ENCODE data around the gene GRAP2. TPM values are rescaled to one million over a fixed set of nuclear protein-coding genes. Genes with fewer than 3 reads are reported as not detected.

GRAP2 gene
- total RNA-seq, 3 donors from 2014 or later (not counting 1 experiment from before 2014, with no cell fraction given), result 65.1 to 97.3 (median 92.2) TPM

DNA sequence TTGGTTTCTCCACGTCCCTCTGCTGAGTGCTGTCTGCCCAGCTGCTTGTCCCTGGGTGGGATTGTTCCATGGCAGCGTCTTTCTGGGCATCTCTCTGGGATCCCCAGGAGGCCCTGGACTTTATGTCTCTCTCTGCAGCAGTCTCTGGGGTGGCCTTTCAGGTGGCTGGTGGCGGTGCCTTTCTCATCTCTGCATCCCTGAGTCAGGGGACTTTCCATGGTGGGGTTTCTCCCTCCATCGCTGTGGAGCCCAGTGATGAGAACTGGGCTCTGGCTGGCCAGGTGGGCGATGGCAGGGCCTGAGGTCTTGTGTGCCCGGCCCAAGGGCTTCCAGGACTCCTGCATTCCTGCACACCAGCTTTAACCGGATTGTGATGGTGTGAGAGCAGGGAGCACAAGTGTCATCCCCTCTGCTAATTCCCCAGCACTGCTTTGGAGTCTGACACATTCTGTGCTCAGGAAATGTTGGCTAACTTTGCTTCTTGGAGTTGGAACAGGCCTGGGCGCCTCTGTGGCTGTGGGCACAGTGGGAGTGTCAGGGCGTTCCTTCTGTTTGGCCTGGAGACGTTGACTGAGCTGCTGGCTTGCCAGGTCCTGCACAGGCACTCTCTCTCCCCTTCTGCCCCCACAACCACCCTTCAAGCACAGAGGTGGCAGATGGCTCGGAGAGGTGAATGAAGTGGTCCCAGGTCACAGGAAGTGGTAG lies 121.8 kb downstream of the GRAP2 start:
- H3K27me3 ChIP-seq (ENCODE audit: control insufficient read depth, insufficient read depth, low read length), result no peaks in the 10 kb centered on the region
- H3K9me3 Mint-ChIP-seq, result no peaks in the 10 kb centered on the region
- no peaks in the 10 kb centered on the region for H3K36me3 ChIP-seq (ENCODE audit: control insufficient read depth, insufficient read depth, low read length)
- H3K9me3 ChIP-seq (ENCODE audit: control insufficient read depth, insufficient read depth, low read length), result no peaks in the 10 kb centered on the region
- H3K27ac Mint-ChIP-seq, result no peak overlapping the region
- H3K4me1 Mint-ChIP-seq, result no peaks in the 10 kb centered on the region
- WGBS (ENCODE audit: insufficient coverage), result 82% methylated on average over 11 of the region's 11 CpGs
- no peak overlapping the region for H3K4me3 Mint-ChIP-seq
- peaks cover 7% of the 10 kb centered on the region for H3K4me1 ChIP-seq (ENCODE audit: control insufficient read depth, insufficient read depth, low read length)
- H3K27ac ChIP-seq (ENCODE audit: low read length), result no peak overlapping the region
- no peak for ATAC-seq
- no peaks in the 10 kb centered on the region for H3K36me3 Mint-ChIP-seq
- intact Hi-C loops (cut with micrococcal nuclease), result no loop called here
- H3K4me3 ChIP-seq (ENCODE audit: low read length), result no peak overlapping the region
- TF ChIP-seq, protein P1, sequence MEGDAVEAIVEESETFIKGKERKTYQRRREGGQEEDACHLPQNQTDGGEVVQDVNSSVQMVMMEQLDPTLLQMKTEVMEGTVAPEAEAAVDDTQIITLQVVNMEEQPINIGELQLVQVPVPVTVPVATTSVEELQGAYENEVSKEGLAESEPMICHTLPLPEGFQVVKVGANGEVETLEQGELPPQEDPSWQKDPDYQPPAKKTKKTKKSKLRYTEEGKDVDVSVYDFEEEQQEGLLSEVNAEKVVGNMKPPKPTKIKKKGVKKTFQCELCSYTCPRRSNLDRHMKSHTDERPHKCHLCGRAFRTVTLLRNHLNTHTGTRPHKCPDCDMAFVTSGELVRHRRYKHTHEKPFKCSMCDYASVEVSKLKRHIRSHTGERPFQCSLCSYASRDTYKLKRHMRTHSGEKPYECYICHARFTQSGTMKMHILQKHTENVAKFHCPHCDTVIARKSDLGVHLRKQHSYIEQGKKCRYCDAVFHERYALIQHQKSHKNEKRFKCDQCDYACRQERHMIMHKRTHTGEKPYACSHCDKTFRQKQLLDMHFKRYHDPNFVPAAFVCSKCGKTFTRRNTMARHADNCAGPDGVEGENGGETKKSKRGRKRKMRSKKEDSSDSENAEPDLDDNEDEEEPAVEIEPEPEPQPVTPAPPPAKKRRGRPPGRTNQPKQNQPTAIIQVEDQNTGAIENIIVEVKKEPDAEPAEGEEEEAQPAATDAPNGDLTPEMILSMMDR (IDR thresholded peaks at IDR 0.05), result no peak
- no peaks in the 10 kb centered on the region for H3K27me3 Mint-ChIP-seq (ENCODE audit: low read depth in 2 of 2)
- no peak for DNase-seq

Other genes with a start within 250 kb of the GRAP2 start
- gene ENTHD1, start 7.3 kb upstream of the GRAP2 start, total RNA-seq, result not detected
- gene TMA7B, start 59.3 kb downstream of the GRAP2 start, total RNA-seq, result 1 to 10 TPM; 2.6 to 8.7 (median 6.7) TPM
- 1 to 10 TPM in 2 of 3 donors, not detected in 1; 1.0 to 7.5 TPM for gene FAM83F, start 93.9 kb downstream of the GRAP2 start, total RNA-seq

Data from natural killer cell (primary cell).